ENCODE data around the gene TC2N.

DNA sequence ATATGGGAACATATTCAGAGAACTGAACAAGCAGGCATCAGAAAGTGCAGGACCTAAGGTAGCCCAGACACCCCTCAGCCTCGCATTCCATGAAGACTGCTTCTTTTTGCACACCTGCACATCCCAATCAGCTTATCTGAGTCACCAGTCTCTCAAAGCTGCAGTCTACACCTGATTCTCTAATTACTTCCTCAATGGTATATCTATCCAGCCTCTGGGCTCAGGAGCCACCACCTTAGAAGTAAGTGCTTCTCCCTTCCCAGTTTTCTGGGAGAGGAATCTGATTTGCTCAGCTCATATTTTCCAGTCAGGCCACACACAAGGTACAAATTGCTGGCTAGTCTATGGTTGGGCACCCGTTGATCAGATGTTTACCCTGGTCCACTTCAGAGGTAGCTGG is 21.7 kb downstream of the TC2N start:
- no peak for TF ChIP-seq POLR2A (IDR thresholded peaks at IDR 0.05)
- TF ChIP-seq, protein P1, sequence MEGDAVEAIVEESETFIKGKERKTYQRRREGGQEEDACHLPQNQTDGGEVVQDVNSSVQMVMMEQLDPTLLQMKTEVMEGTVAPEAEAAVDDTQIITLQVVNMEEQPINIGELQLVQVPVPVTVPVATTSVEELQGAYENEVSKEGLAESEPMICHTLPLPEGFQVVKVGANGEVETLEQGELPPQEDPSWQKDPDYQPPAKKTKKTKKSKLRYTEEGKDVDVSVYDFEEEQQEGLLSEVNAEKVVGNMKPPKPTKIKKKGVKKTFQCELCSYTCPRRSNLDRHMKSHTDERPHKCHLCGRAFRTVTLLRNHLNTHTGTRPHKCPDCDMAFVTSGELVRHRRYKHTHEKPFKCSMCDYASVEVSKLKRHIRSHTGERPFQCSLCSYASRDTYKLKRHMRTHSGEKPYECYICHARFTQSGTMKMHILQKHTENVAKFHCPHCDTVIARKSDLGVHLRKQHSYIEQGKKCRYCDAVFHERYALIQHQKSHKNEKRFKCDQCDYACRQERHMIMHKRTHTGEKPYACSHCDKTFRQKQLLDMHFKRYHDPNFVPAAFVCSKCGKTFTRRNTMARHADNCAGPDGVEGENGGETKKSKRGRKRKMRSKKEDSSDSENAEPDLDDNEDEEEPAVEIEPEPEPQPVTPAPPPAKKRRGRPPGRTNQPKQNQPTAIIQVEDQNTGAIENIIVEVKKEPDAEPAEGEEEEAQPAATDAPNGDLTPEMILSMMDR (IDR thresholded peaks at IDR 0.05) = no peak

Data from adrenal gland (tissue), 5 donors.